ENCODE results near the gene SHROOM3.

- peak in 2 of 3 donors; percentile 38 to 39 for TF ChIP-seq POLR2A (IDR thresholded peaks at IDR 0.05)
- TF ChIP-seq CTCF (IDR thresholded peaks at IDR 0.05) = peak in 1 of 7 experiments; percentile 4
Observed at GRCh38 chr4:76526585-76526990, 91.6 kb downstream of the SHROOM3 start.

All from body of pancreas (tissue), 4 donors.